Type B pancreatic cell (in vitro differentiated cells): ENCODE measurements around the gene ATP1A1. TPM values are rescaled to one million over a fixed set of nuclear protein-coding genes. Genes with fewer than 3 reads are reported as not detected.

Experiments used
- DNase-seq: peaks from one replicate; pipeline ENCODE4 v3.0.0; 2021; ENCODE audit warnings: mixed read lengths; ENCODE audit not compliant: unreplicated experiment; ENCODE audit errors: extremely low spot score
- H3K27ac Mint-ChIP-seq: 2 replicates; pipeline ENCODE4 v1.8.0; 2021; ENCODE audit warnings: mild to moderate bottlenecking, mixed read lengths
- H3K27me3 Mint-ChIP-seq: 2 replicates; pipeline ENCODE4 v1.8.0; 2021; ENCODE audit warnings: mixed read lengths
- H3K36me3 Mint-ChIP-seq: 2 replicates; pipeline ENCODE4 v1.8.0; 2021; ENCODE audit warnings: mixed read lengths
- H3K4me1 Mint-ChIP-seq: one replicate; pipeline ENCODE4 v1.8.0; 2021; ENCODE audit warnings: mixed read lengths; ENCODE audit not compliant: unreplicated experiment
- H3K4me3 Mint-ChIP-seq: 2 replicates; pipeline ENCODE4 v1.8.0; 2021; ENCODE audit warnings: mild to moderate bottlenecking, mixed read lengths
- H3K9me3 Mint-ChIP-seq: 2 replicates; pipeline ENCODE4 v1.8.0; 2021; ENCODE audit warnings: mixed read lengths
- CTCF ChIP-seq: fragments of 200-600 bp; sonication (generic); conservative IDR thresholded peaks from 2 replicates; pipeline ENCODE4 v1.5.0; 2021; ENCODE audit warnings: antibody characterized with exemption, mild to moderate bottlenecking
- long read RNA-seq: library from polyadenylated mRNA; unstranded; transcript quantifications from one replicate; pipeline ENCODE4 v2.0.0, GENCODE V29; 2020
- total RNA-seq: library from RNA; stranded (reverse); gene quantifications from 2 replicates; pipeline ENCODE4 v1.2.1, GENCODE V29; 2021; ENCODE audit warnings: low replicate concordance

Gene ATP1A1
- 374 and 695 TPM in 2 replicates for total RNA-seq
- long read RNA-seq, transcript ATP1A1-201 (23 exons, 3,654 nt) = major isoform, 32 of 456 reads
- long read RNA-seq, partial matches to known transcripts = 293 of 456 reads
- long read RNA-seq, other reads (novel, unspliced or antisense) = 127 of 456 reads

GRCh38 chr1:116372651-116373430 lies at the start of gene ATP1A1:
Gene ATP1A1, plus strand, starts transcription at chr1:116373244. Its CDS starts 268 bp downstream, at chr1:116373512.
- DNase-seq = peak; percentile 99
- H3K27me3 Mint-ChIP-seq = no peaks in the 10 kb centered on the region
- H3K9me3 Mint-ChIP-seq = no peaks in the 10 kb centered on the region
- TF ChIP-seq CTCF = no peak
- peak within 1 kb of the TSS; percentile 97 for H3K4me3 Mint-ChIP-seq
- no peaks in the 10 kb centered on the region for H3K36me3 Mint-ChIP-seq
- peak within 1 kb of the TSS; percentile 100 for H3K27ac Mint-ChIP-seq
- H3K4me1 Mint-ChIP-seq = peaks cover 36% of the 10 kb centered on the region

- DNase-seq = no peak
- H3K36me3 Mint-ChIP-seq = no peaks in the 10 kb centered on the region
- H3K9me3 Mint-ChIP-seq = peaks cover 6% of the 10 kb centered on the region
- H3K27ac Mint-ChIP-seq = no peak overlapping the region
- no peak overlapping the region for H3K4me3 Mint-ChIP-seq
- peaks cover 13% of the 10 kb centered on the region for H3K4me1 Mint-ChIP-seq
- H3K27me3 Mint-ChIP-seq = no peaks in the 10 kb centered on the region
- no peak for TF ChIP-seq CTCF
Measured at GRCh38 chr1:116323491-116323890, 49.6 kb upstream of the ATP1A1 start.

- Mint-ChIP-seq H3K27me3 (no peaks in the 10 kb centered on the region), H3K4me3 (no peak overlapping the region), H3K36me3 (no peaks in the 10 kb centered on the region), H3K9me3 (no peaks in the 10 kb centered on the region), H3K4me1 (peaks cover 6% of the 10 kb centered on the region), H3K27ac (no peak overlapping the region)
- no peak for TF ChIP-seq CTCF
- DNase-seq = no peak
Measured at GRCh38 chr1:116324411-116324810, 48.6 kb upstream of the ATP1A1 start.

GRCh38 chr1:116325104-116325503 lies 47.9 kb upstream of the ATP1A1 start:
- TF ChIP-seq CTCF = no peak
- no peak for DNase-seq

GRCh38 chr1:116325922-116326321 lies 47.1 kb upstream of the ATP1A1 start:
- Mint-ChIP-seq H3K9me3 (no peaks in the 10 kb centered on the region), H3K27ac (no peak overlapping the region), H3K4me3 (no peak overlapping the region), H3K4me1 (peaks cover 13% of the 10 kb centered on the region), H3K27me3 (no peaks in the 10 kb centered on the region), H3K36me3 (no peaks in the 10 kb centered on the region)
- no peak for DNase-seq
- TF ChIP-seq CTCF = no peak

More at GRCh38 chr1:116325104-116325503, 47.9 kb upstream of the ATP1A1 start:
- no peak overlapping the region for H3K27ac Mint-ChIP-seq
- no peaks in the 10 kb centered on the region for H3K9me3 Mint-ChIP-seq
- H3K4me1 Mint-ChIP-seq = peaks cover 11% of the 10 kb centered on the region
- no peak overlapping the region for H3K4me3 Mint-ChIP-seq
- H3K27me3 Mint-ChIP-seq = no peaks in the 10 kb centered on the region
- no peaks in the 10 kb centered on the region for H3K36me3 Mint-ChIP-seq
